HG03097 (cell line): ENCODE data around the gene ASXL3.

Source experiments
- ATAC-seq: cut with Tn5 transposase; IDR thresholded peaks from one replicate; pipeline ENCODE4 v1.9.1; 2021; ENCODE audit not compliant: unreplicated experiment, low FRiP score

The ASXL3 gene

DNA sequence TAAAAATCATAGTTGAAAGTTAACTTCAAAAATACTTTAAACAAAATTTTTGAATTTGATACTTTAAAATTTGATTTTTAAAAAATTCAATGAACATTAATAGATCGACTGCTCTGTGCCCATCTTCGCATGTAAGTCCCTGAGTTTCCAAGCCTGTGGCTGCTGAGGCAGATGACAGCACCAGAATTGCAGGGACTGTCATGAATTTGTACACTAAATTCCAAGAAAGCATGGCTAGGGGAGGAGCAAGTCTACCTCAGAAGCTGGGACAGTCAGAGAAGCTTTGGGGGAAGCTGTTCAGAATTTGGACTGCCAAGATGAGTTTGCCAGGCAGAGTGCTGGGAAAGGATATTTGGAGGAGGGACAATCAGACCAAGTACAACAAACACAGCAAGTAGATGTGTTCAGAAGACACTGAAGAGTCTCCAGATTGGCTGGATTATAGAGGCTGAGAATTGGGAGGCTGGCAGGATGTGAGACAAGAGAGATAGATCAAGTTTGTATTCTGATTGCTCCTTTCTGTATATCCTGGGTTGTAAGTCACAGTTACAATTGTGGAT lies 79.0 kb downstream of the ASXL3 start:
- ATAC-seq, result no peak

DNA sequence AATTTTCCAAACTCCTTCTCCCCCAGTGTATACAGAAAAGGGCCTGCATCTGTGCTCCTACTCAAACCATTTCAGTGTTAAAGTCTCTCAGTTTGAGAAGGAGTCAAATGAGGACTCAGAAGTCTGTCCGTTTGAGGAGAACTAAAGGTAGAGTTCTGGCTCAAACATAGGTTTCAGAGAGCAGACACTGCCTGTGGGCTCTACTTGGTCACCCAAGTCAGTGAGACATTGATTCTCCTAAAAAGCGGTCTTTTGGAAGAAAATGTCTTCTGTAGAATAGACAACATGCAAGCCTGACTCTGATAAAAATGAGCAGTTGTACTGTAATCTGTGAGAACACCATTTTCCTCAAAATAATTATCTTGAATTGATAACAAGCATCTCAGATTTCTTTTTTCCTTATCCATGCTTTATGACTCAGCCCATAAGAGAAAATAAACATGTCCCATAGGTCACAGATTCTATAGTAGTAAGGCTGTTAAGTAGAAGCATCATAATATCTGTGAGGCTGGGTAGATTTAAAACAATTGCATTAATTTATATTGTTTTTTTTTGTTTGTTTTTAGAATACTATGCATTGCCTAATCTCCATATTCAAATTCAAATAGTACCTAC lies 82.8 kb downstream of the ASXL3 start:
- no peak for ATAC-seq

DNA sequence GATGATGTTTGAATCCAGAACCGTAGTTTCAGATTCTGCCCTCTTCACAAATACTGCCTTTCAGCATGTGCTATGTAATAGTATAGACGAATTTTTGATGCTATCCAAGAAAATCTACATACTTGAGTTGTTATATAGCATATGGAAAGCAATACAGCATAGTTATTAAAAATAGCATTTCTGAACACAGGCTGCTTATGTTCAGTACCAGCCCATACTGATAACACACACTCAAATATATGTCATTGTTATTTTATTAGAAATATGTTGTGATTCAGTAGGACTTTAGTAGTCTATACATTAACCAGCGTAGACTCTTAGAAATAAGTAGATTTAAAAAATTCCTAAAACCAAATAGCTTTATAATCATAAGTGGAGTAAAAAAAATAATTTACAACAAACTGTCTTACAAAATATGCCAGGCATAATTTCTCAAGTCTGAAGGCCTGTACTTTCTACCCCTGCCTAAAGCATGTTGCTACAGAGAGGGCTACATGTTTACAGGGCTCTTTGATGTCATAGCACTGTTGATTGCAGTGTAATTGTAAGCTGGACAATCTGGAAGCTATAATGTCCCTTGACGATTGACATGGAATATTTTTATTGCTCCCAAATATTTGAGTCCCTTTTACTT lies 86.3 kb downstream of the ASXL3 start:
- no peak for ATAC-seq

DNA sequence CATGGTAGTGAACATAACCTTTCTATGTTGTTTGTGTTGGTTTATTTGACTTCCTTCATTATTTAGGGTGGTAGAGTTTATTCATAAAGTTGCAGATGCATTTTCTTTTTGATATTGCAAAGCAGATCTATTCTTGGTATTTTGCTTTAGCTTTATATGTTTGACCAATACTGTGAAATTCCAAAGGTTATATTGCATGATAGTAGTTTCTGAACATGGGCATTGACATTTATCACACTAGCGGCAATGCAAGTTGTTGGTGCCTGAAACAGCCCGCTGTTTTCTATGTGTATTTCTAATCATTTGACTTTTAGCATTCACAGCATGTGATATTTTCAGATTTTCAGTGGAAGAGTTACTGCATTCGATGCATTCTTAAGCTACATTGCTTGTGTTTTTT lies 87.2 kb downstream of the ASXL3 start:
- ATAC-seq, result no peak

GRCh38 chr18:33665641-33666040 lies 87.6 kb downstream of the ASXL3 start:
- no peak for ATAC-seq

DNA sequence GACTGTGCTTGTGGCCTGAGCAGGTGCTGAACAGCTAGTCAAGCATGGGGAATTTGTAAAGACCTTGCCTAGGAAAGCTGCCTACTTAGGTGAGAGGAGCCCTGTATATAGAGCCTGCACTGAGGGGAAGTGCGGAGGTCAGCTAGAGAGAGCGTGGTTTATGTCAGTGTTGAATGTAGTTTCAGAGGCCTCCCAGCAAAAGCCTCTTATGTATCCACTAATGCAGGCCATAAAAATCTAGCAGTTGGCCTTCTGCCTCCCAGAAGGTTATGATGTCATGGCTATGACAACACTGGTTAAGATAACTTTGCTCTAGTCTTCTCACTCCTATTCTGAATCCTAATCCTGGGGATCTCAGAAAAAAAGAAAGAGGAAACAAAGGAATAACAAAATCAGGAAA lies 88.9 kb downstream of the ASXL3 start:
- no peak for ATAC-seq

DNA sequence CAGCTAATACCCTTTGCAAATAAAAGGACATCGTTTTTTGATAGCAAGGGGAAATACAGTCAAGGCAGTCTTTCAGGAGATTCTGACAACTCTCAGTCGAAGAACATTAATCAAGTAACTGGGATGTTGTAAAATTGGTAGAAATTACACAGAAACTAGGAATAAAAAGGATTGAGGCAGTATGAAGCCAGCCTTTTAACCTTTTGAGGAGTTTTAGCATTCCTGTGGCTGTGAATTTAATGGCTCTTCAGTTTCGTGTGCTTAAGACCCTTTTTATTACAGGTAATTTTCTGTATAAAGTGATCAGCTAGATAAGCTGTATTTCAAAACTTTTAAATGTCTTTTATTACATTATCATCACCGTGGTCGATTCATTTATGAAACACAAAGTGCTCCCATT lies 91.6 kb downstream of the ASXL3 start:
- no peak for ATAC-seq

GRCh38 chr18:33670029-33670428 lies 92.0 kb downstream of the ASXL3 start:
- no peak for ATAC-seq

DNA sequence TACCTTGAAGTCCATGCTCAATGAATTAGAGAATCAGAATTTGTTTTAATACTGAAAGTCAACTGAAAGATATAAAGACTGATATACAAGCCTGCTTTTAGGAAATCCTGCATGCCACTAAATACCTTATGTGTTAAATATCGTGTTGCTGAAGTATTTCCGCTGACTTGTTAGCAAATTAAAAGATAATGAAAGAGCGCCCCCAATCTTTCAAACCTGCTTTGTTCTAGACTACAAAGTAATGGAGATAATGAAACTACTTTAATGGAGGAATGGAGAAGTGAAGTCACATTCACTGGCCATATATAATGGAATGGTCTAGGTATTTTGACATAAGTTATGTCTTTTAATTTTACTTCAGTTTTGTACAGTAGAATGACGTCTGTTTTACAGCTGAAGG lies 95.7 kb downstream of the ASXL3 start:
- ATAC-seq, result no peak

DNA sequence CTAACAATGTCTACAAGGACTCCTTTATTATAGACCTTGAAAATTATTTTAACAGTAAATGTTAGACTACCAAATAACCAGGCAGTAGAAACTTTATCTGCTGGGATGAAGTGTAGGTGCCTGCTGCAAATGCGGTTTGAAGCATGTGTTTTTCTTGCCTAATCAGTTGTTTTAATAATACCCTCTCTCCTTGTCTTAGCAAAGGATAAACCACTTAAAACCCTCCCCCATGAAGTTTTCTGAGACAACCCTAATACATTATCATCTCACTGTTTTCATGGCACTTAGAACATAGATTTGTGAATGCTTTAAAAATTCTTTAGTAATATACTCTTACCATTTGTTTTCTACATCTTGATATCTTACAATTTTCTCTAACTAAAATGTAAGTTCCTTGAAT lies 98.6 kb downstream of the ASXL3 start:
- no peak for ATAC-seq

DNA sequence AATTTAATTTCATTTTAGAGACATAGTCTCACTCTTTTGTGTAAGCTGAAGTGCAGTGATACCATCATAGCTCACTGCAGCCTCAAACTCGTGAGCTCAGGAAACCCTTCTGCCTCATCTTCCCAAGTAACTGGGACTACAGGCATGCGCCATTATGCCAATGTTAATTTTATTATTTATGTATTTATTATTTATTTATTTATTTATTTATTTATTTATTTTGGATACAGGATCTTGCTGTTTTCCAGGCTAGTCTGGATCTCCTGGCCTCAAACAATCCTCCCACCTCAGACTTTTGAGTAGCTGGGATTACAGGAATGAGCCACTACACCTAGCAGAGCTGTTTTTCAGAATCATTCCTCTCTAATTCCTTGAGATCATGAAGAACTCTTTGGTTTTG lies 99.9 kb downstream of the ASXL3 start:
- no peak for ATAC-seq

- ATAC-seq, result no peak
Measured at GRCh38 chr18:33682436-33682835, 104.4 kb downstream of the ASXL3 start.

DNA sequence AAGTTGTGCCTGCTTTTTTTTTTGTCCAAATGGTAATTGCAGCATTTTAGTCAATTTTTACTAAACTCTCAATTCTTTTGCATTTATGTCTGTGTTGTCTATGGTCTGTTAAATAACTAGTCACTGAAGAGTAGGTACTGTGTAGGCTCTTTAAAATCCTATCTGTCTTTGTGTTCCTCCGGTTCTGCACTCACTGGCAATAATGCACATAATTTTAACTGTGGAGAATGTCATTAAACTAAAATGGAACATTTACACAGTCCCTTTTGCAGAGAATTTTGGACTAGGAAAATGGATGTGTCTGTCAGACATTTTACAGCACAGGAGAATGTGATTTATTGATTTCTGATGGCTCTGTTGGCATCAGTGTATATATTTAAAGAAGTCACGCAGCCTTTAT lies 116.6 kb downstream of the ASXL3 start:
- no peak for ATAC-seq

DNA sequence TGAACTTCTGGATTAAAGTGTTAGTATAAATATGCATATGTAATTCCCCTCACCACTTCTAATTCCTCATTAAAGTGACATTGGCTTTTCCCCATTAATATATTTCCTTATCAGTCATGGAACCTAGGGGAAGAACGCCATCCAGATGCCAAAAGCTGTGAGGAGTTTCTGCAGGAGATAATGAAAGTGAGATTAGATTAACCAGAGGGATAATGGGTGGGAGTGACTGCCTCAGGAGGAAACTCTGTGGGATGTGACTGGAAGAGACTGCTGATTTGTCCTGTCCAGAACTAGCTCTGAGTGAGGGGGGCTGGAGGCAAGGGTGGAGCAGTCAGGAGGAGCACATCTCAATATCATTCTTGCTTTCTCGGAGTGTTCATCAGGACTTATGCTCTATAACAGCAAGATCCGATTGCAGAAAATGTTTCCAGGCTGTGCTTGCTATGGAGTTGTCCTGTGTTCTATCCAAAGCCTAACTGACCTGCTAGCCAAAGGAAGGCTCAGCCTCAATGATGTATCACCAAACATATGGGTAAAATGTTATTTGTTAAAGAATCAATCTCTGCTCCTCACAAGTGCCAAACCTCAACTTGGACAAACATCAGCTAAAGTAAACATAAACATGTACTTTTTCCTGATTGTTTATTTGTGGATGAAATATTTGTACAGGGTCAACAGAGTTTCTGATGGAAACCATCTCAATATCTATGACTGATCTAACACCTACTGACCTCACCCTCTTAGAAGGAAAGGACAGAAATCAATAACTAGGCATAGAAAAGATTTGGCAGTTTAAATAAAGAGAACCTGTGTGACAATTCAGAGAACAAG lies 118.5 kb downstream of the ASXL3 start:
- no peak for ATAC-seq

- no peak for ATAC-seq
Measured at GRCh38 chr18:33697498-33697897, 119.5 kb downstream of the ASXL3 start.

DNA sequence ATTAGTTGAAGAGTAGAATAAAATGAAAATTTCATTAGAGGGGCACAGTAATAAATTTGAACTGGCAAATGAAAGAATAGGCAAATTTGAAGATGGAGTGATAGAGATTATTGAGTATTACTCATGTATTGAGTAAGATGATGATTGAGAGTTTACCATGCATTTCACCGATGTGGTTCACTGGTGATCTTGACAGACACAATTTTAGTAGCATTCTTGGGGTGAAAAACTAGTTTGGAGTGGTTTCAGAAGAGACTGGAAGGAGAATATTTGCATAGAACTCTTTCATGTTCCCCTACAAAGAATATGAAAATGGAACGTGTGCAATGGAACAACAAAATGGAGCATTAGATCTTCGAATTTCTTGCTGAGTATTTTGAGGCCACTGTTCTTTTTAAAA lies 121.4 kb downstream of the ASXL3 start:
- ATAC-seq, result no peak

- peak; percentile 65 for ATAC-seq
Measured at GRCh38 chr18:33700513-33700976, 122.5 kb downstream of the ASXL3 start.

DNA sequence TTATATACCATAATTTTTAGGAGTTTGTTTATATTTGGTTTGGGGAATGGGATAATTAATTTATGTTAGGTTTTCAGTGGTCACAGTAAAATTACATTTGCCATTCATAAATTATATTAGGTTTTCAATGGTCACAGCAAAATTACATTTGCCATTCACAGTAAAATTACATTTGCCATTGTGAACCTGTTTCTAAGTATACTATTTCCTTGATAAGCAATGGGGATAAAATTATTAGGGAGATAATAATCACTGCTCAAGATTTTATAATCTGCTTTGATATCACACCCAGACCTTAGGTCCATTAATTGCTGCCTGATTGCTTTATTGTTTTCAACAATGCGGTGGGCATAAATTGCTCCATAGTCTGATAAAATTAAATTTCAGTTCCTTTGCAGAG lies 124.6 kb downstream of the ASXL3 start:
- no peak for ATAC-seq

DNA sequence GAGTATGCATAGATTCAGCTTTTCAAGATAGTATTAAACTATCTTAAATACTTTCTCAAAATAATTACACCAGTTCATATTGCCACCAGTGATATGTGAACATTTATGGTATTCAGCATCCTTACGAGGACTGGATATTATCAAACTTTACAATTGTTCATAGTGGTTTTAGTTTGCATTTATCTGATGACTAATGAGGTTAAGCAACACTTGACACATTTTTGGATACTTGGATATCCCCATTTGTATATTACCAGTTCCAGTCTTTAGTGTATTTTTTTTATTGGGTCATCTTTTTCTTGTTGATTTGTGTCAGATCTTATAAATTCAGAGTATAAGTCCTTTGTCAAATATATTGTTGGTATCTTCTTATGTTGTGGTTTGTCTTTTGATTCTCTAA lies 128.4 kb downstream of the ASXL3 start:
- ATAC-seq, result no peak

DNA sequence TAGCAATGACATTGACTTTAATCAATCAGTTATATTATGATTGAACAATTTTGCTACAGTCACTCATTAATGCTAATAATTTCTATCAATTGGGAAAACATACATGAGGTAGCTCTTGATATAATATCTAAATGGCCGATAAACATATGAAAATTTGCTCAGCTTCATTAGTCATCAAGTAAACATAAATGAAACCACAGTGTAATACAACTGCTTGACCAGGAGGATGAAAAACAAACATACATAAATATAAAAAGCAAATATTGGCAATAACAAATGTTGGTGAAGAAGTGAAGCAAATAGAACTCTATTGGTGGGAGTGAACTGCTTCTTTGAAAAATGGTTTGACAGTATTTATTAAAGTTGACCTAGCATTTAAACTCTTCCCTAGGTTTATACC lies 130.9 kb downstream of the ASXL3 start:
- no peak for ATAC-seq

DNA sequence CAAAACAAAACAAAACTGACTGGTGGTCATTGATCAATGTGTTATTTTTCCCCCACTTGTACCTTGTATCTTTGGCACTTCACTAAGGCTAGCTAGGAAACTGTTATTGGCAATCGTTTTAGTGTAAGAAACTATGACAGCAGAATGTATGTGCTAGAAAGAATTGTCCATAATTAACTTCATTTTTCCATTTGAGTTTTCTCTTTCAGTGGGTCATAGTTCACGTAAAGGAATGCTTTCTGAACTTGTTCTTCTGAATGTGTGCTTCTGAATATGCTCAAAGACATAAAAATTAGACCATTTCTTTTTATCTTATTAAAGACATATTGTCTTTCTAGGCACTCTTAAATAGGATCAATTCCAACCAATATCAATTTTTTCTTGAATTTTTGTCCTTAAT lies 132.2 kb downstream of the ASXL3 start:
- no peak for ATAC-seq

- no peak for ATAC-seq
Measured at GRCh38 chr18:33711514-33711913, 133.5 kb downstream of the ASXL3 start.
